Progenitor cell of endocrine pancreas (in vitro differentiated cells): ENCODE data around the gene ARL3. TPM values are rescaled to one million over a fixed set of nuclear protein-coding genes. Genes with fewer than 3 reads are reported as not detected.
A peak's percentile ranks its signal among the peaks of the same experiment; 100 is the strongest.

ENCODE experiments used
- DNase-seq: peaks from one replicate; pipeline ENCODE4 v3.0.0; 2021; ENCODE audit warnings: low spot score; ENCODE audit not compliant: unreplicated experiment
- H3K27ac Mint-ChIP-seq: 2 replicates; pipeline ENCODE4 v1.8.0; 2021; ENCODE audit warnings: mild to moderate bottlenecking, moderate library complexity, mixed read lengths
- H3K27me3 Mint-ChIP-seq: 2 replicates; pipeline ENCODE4 v1.8.0; 2021; ENCODE audit warnings: mixed read lengths
- H3K36me3 Mint-ChIP-seq: 2 replicates; pipeline ENCODE4 v1.8.0; 2022; ENCODE audit warnings: mixed read lengths; ENCODE audit not compliant: insufficient read depth
- H3K4me1 Mint-ChIP-seq: 2 replicates; pipeline ENCODE4 v1.8.0; 2021; ENCODE audit warnings: low read depth, mixed read lengths
- H3K4me3 Mint-ChIP-seq: 2 replicates; pipeline ENCODE4 v1.8.0; 2021; ENCODE audit warnings: low read depth, mild to moderate bottlenecking, moderate library complexity, mixed read lengths
- H3K9me3 Mint-ChIP-seq: 2 replicates; pipeline ENCODE4 v1.8.0; 2021; ENCODE audit warnings: low read depth, mixed read lengths
- total RNA-seq: library from RNA; stranded (reverse); gene quantifications from 2 replicates; pipeline ENCODE4 v1.2.1, GENCODE V29; 2021
- TF ChIP-seq, protein P1 (sequence below): fragments of 200-600 bp; sonication (generic); IDR thresholded peaks from one replicate; pipeline ENCODE4 v1.5.0; 2021; ENCODE audit warnings: antibody characterized with exemption, mild to moderate bottlenecking; ENCODE audit not compliant: unreplicated experiment

The ARL3 gene
- total RNA-seq, 1 donor from 2014 or later = 25.0 TPM

DNA sequence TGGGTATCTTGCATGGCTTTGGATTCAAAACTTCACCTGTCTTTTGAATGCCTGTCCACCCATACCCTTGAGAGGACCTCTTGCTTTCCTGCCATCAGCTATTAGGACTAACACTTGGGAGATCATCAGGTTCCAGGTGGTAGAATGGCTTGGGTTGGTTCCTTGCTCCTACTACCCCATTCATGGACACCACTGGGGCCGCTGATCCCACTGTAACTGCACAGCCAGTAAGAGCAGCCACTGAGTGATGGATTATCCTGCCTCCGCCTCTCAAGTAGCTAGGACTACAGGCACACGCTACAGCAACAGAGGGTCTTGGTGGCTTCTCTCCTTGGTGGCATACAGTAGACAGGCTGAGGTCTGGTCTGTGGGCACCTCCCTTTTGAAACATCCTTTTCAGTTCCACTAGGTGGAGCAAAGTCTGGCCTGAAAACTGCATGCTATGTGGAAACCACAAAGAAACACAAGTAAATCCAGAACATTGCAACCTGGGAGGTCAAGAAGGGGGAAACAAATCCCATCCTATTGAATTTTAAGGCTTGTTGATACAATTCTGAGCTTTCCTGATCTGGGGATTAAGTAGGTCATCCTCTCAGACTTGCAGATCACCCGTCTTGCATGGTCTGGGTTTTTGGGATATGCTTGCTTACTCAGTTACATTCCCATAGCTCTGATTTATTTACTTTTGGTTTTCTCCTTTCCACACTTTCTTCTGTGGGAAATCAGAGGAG, 38.9 kb upstream of the ARL3 start:
- Mint-ChIP-seq H3K9me3 (no peaks in the 10 kb centered on the region), H3K27me3 (no peaks in the 10 kb centered on the region), H3K4me3 (no peak overlapping the region), H3K36me3 (peaks cover 2% of the 10 kb centered on the region), H3K27ac (peak overlapping the region; percentile 35), H3K4me1 (peaks cover 6% of the 10 kb centered on the region)
- DNase-seq = no peak
- TF ChIP-seq, protein P1, sequence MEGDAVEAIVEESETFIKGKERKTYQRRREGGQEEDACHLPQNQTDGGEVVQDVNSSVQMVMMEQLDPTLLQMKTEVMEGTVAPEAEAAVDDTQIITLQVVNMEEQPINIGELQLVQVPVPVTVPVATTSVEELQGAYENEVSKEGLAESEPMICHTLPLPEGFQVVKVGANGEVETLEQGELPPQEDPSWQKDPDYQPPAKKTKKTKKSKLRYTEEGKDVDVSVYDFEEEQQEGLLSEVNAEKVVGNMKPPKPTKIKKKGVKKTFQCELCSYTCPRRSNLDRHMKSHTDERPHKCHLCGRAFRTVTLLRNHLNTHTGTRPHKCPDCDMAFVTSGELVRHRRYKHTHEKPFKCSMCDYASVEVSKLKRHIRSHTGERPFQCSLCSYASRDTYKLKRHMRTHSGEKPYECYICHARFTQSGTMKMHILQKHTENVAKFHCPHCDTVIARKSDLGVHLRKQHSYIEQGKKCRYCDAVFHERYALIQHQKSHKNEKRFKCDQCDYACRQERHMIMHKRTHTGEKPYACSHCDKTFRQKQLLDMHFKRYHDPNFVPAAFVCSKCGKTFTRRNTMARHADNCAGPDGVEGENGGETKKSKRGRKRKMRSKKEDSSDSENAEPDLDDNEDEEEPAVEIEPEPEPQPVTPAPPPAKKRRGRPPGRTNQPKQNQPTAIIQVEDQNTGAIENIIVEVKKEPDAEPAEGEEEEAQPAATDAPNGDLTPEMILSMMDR = peak; percentile 56

DNA sequence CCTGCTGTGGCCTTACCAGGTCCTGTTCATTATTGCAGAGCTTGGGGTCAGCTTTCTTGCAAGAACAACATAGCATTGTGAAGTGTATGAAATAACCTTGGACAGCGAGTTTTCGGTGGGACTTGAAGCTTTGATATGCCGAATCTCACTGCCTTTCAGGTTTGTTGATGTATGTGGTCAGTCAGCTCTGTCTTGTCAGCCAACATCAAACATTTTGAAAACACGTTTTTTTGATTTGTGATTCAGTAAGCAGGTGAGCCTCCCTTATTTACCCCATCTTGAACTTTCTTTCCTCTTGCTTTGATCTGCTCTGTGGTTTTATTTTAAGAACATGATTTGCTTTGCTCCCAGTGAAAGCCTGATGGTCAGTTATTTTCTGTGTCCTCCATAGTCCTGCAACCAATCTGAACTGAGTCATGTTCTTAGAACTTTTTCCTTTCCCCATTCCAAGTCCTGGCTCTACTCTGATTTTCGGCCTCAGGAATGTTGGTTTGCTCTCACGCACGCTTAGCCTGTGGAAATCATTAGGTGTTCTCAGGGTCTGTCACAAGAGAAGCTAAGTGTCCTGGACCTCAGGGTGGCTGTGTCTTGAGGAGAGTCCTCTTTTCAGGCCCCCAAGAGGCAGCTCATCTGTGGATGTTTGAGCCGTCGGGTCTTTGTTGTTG, 38.2 kb upstream of the ARL3 start:
- no peaks in the 10 kb centered on the region for H3K27me3 Mint-ChIP-seq
- peaks cover 2% of the 10 kb centered on the region for H3K36me3 Mint-ChIP-seq
- no peak for DNase-seq

DNA sequence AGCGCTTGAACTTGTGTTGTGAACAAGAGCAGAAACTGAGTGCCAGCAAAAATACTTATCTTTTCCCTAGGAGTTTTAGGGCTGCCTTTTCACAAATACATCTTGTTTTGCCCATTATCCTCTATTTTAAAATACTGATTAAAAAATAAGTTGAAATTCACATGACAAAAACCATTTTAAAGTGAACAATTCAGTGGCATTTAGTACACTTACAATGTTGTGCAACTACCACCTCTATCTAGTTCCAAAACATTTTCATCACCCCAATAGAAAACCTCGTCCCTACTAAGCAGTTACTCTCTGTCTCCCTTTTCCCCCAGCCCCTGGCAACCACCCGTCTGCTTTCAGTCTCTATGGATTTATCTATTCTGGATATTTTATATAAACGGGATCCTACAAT, 31.0 kb upstream of the ARL3 start:
- H3K27me3 Mint-ChIP-seq = no peaks in the 10 kb centered on the region
- peaks cover 5% of the 10 kb centered on the region for H3K9me3 Mint-ChIP-seq
- peaks cover 22% of the 10 kb centered on the region for H3K4me1 Mint-ChIP-seq

More for the DNA sequence above, 38.2 kb upstream of the ARL3 start:
- TF ChIP-seq, protein P1 = no peak
- Mint-ChIP-seq H3K4me1 (peaks cover 6% of the 10 kb centered on the region), H3K27ac (no peak overlapping the region), H3K9me3 (no peaks in the 10 kb centered on the region), H3K4me3 (no peak overlapping the region)

DNA sequence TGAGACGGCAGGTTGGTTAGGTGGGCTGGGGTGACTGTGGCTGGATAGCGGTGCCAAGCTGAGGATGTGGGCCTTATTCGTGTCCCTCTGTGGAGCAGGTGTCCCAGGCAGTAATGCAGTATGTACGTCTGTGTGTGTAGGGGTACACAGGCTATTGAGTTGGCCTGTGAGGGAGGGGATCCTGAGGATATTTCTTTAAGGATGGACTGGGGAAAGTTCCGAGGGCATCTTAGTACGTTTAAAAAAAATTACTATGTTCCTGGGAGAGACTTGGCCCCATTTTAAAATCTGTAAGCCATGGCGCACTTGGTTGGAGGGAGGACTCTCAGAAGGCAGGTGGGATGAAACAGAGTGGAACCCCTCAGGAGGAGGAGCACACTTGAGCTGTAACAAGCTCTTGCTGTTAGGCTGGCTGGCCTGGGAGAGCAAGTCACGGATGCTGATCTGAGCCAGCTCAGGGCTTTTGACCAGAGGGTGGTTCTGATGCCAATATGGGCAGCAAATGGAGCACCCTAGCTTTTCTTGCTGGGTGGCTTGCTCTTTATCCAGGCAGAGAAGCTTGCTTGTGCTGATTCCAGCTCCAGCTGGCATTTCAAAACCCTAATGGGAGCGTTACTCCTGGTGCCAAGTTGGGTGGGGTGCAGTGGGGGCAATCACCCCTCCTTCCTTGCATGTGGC, 30.3 kb upstream of the ARL3 start:
- DNase-seq = no peak

More for the DNA sequence above, 31.0 kb upstream of the ARL3 start:
- Mint-ChIP-seq H3K27ac (no peak overlapping the region), H3K36me3 (peaks cover 2% of the 10 kb centered on the region), H3K4me3 (peak overlapping the region; percentile 97)
- no peak for DNase-seq
- TF ChIP-seq, protein P1 = no peak

More for the DNA sequence above, 30.3 kb upstream of the ARL3 start:
- H3K36me3 Mint-ChIP-seq = peaks cover 2% of the 10 kb centered on the region
- TF ChIP-seq, protein P1 = no peak
- H3K4me3 Mint-ChIP-seq = peak overlapping the region; percentile 97
- peaks cover 22% of the 10 kb centered on the region for H3K4me1 Mint-ChIP-seq
- no peaks in the 10 kb centered on the region for H3K27me3 Mint-ChIP-seq
- H3K9me3 Mint-ChIP-seq = peaks cover 5% of the 10 kb centered on the region
- H3K27ac Mint-ChIP-seq = peak overlapping the region; percentile 87
